ENCODE data around the gene PPP1R26. TPM values are rescaled to one million over a fixed set of nuclear protein-coding genes. Genes with fewer than 3 reads are reported as not detected.
"Not testable (repeated sequence)": the region's sequence is repeated elsewhere in the genome, so short reads cannot be mapped to it uniquely, and the experiment has no call there.

Gene PPP1R26
- total RNA-seq, 4 donors from 2014 or later: 21.5 to 26.5 (median 25.0) TPM

GRCh38 chr9:135513351-135513846 lies 33.8 kb downstream of the PPP1R26 start:
- no peak for DNase-seq
- no peaks in the 10 kb centered on the region for H3K4me1 ChIP-seq
- no peak overlapping the region for H3K27ac ChIP-seq
- H3K4me3 ChIP-seq: no peak overlapping the region
- no peaks in the 10 kb centered on the region for H3K36me3 ChIP-seq
- 80 to 83% methylated on average over 6 to 19 of the region's 19 CpGs for WGBS, 2 donors (ENCODE audit: low coverage in 1 of 2)
- in situ Hi-C loops (cut with MboI; ENCODE audit: low pct_ligation_motif_present in 1 of 4, low pct_unique_long_range_greater_than_20kb in 1 of 4, low sequenced_read_pairs in 3 of 4) (no loop called here), intact Hi-C loops (cut with DNase I; ENCODE audit: low total_unique reads) (no loop called here)
- TF ChIP-seq POLR2A (IDR thresholded peaks at IDR 0.05): no peak
- TF ChIP-seq POLR2AphosphoS5 (IDR thresholded peaks at IDR 0.05): no peak
- no peak for TF ChIP-seq CTCF (IDR thresholded peaks at IDR 0.05)
- no peak for TF ChIP-seq EP300 (IDR thresholded peaks at IDR 0.05; ENCODE audit: low read depth)
- peaks cover 9% of the 10 kb centered on the region for H3K27me3 ChIP-seq
- H3K9me3 ChIP-seq: no peaks in the 10 kb centered on the region

- H3K4me3 ChIP-seq; H3K36me3 ChIP-seq; H3K4me1 ChIP-seq; H3K27ac ChIP-seq; intact Hi-C loops (cut with DNase I; ENCODE audit: low total_unique reads); in situ Hi-C loops (cut with MboI; ENCODE audit: low pct_ligation_motif_present in 1 of 4, low pct_unique_long_range_greater_than_20kb in 1 of 4, low sequenced_read_pairs in 3 of 4); DNase-seq; H3K9me3 ChIP-seq: not testable (repeated sequence)
- peaks cover 12% of the 10 kb centered on the region for H3K27me3 ChIP-seq
- WGBS, 2 donors (ENCODE audit: low coverage in 1 of 2): 77% methylated on average over 8 of the region's 9 CpGs; no CpG with 5 or more reads in 1 of the 2 donors
Measured at GRCh38 chr9:135513906-135514305, 34.3 kb downstream of the PPP1R26 start.

GRCh38 chr9:135514342-135515082 lies 34.9 kb downstream of the PPP1R26 start:
- Histone ChIP-seq H3K27ac (no peak overlapping the region), H3K4me1 (no peaks in the 10 kb centered on the region), H3K36me3 (no peaks in the 10 kb centered on the region), H3K4me3 (no peak overlapping the region), H3K9me3 (no peaks in the 10 kb centered on the region), H3K27me3 (peaks cover 12% of the 10 kb centered on the region)
- in situ Hi-C loops (cut with MboI; ENCODE audit: low pct_ligation_motif_present in 1 of 4, low pct_unique_long_range_greater_than_20kb in 1 of 4, low sequenced_read_pairs in 3 of 4) (no loop called here), intact Hi-C loops (cut with DNase I; ENCODE audit: low total_unique reads) (no loop called here)
- WGBS, 2 donors (ENCODE audit: low coverage in 1 of 2): 76 to 79% methylated on average over 5 to 14 of the region's 17 CpGs
- DNase-seq: no peak
- no peak for TF ChIP-seq POLR2AphosphoS5 (IDR thresholded peaks at IDR 0.05)
- TF ChIP-seq CTCF (IDR thresholded peaks at IDR 0.05): no peak
- no peak for TF ChIP-seq POLR2A (IDR thresholded peaks at IDR 0.05)
- no peak for TF ChIP-seq EP300 (IDR thresholded peaks at IDR 0.05; ENCODE audit: low read depth)

GRCh38 chr9:135515083-135515951 lies 35.7 kb downstream of the PPP1R26 start:
- TF ChIP-seq POLR2A (IDR thresholded peaks at IDR 0.05): no peak
- TF ChIP-seq CTCF (IDR thresholded peaks at IDR 0.05): no peak
- TF ChIP-seq EP300 (IDR thresholded peaks at IDR 0.05; ENCODE audit: low read depth): no peak
- no peak for TF ChIP-seq POLR2AphosphoS5 (IDR thresholded peaks at IDR 0.05)
- in situ Hi-C loops (cut with MboI; ENCODE audit: low pct_ligation_motif_present in 1 of 4, low pct_unique_long_range_greater_than_20kb in 1 of 4, low sequenced_read_pairs in 3 of 4) (no loop called here), intact Hi-C loops (cut with DNase I; ENCODE audit: low total_unique reads) (no loop called here)
- Histone ChIP-seq H3K36me3 (no peaks in the 10 kb centered on the region), H3K4me3 (no peak overlapping the region), H3K4me1 (no peaks in the 10 kb centered on the region), H3K27ac (no peak overlapping the region), H3K27me3 (peaks cover 12% of the 10 kb centered on the region), H3K9me3 (no peaks in the 10 kb centered on the region)
- WGBS, 2 donors (ENCODE audit: low coverage in 1 of 2): 92 to 100% methylated on average over 2 to 29 of the region's 31 CpGs
- no peak for DNase-seq
